Raji (cell line): ENCODE measurements around the gene TNPO3.

Experiments used
- POLR2A ChIP-seq: IDR thresholded peaks from 2 replicates; pipeline ENCODE4 v1.6.1; 2011; ENCODE audit warnings: low read depth, low read length, control low read depth; ENCODE audit not compliant: insufficient read depth

Gene TNPO3

DNA sequence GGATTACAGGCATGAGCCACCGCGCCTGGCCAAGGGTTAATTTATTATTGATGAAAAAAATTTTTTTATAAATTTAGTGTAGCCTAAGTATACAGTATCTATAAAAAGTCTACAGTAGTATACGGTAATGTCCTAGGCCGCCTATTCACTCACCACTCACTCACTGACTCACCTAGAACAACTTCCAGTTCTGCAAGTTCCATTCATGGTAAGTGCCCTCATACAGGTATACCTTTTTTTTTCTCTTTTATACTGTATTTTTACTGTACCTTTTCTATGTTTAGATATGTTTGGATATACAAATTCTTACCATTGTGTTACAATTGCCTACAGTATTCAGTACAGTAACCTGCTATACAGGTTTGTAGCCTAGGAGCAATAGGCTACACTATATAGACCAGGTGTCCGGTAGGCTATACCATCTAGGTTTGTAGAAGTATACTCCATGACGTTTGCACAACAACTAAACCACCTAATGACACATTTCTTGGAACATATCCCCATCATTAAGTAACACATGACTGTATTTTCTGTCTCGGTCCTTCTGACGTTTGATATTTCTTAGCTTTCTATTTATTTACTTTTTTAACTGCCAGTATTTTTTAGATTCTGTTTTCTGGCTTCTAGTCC lies 93.8 kb downstream of the TNPO3 start:
- no peak for TF ChIP-seq POLR2A

DNA sequence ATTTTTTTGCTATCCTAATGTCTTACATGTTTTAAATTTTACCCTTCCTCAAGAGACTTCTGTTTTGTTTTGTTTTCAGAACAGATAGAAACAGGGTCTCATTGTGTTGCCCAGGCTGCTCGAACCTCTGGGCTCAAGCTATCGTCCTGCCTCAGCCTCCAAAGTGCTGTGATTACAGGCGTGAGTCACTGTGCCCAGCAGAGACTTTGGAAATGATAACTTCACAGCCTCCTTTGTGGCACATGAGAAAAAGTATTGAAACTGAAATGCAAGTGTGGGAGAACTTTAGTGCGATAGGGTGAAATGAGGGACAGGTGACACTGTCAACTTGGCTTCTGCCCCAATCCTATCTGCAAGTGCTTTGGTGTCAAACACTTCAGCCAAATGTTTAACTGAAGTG lies 95.6 kb downstream of the TNPO3 start:
- TF ChIP-seq POLR2A = no peak

DNA sequence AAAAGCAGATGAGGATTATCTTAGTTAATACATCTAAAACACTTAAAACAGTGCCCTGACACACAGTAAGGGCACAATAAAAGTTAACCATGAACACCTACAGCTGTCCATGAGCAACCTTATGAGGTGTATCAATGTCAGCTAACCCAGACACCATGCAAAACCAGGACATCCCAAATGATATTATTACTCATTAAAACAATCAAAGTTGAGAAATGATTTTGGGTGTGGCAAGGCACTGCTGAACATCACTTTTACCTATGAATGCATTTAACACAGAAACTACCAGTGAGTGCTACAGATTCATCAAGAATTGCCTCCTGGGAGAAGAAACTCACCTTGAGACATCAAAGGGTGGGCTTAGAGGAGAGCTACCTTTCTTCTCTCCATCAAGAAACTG lies 98.9 kb downstream of the TNPO3 start:
- no peak for TF ChIP-seq POLR2A

DNA sequence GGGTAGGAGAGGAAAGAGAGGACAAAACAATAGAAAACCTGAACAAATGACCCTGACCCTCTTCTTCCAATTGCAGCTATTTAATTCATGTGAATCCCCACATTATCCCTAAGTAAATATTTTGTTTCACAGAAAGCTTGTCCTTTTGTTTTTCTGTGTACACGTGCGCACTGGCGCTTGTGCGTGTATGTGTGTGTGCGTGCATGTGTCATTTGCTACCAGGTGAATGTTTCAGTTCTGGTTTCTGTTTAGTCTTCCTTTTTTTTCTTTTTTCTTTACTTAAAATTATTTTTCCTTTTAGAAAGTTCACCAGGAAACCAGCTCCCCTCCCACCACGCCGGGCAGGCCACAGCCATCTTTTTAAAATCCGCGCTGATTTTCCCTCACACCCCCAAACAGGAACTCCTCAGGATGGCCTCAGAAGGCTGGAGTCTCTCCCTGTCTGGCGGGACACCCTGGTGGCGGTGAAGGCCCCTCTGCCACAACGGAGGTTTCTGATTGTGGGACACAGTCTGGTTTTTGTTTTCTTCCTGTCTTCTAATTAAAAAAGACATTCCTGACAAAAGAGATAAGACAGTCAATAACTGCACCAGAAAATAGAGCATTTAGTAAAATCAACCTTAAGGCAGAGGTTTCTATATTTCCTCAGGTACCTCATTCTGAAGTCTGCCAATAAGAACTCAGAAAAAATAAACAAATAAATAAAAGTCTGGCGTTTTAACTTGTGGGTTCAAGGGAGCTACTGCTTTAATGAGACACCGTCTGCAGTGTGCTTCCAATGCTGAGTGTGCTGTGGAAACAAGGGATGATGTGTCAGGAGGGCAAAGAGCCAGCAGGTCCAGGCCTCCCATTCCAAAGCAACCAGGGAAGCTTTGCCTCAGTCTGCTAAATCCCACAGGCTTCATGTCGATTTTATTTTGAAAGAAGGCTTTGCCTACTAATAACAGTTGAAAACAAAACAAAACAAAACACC lies 99.8 kb downstream of the TNPO3 start:
- TF ChIP-seq POLR2A = no peak

DNA sequence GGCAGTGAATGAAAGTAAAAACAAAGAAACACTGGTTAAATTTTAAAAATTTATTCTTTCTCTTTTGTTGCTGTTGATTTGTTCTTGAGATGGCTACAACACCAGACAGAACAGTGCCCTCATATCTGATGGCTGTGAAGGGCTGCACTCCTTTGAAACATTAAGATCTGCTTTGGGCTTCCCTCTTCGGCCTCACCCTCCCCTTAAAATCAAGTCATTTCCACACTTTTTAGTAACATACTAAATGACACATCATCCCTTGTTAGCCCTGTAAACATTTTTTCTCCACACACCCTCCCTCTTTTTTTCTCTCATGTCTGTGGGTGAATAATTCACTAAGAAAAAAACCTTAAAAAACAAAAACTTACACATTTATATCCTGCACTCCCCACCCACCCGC lies 100.8 kb downstream of the TNPO3 start:
- no peak for TF ChIP-seq POLR2A

- TF ChIP-seq POLR2A = no peak
Observed at GRCh38 chr7:128951296-128951695, 103.6 kb downstream of the TNPO3 start.

DNA sequence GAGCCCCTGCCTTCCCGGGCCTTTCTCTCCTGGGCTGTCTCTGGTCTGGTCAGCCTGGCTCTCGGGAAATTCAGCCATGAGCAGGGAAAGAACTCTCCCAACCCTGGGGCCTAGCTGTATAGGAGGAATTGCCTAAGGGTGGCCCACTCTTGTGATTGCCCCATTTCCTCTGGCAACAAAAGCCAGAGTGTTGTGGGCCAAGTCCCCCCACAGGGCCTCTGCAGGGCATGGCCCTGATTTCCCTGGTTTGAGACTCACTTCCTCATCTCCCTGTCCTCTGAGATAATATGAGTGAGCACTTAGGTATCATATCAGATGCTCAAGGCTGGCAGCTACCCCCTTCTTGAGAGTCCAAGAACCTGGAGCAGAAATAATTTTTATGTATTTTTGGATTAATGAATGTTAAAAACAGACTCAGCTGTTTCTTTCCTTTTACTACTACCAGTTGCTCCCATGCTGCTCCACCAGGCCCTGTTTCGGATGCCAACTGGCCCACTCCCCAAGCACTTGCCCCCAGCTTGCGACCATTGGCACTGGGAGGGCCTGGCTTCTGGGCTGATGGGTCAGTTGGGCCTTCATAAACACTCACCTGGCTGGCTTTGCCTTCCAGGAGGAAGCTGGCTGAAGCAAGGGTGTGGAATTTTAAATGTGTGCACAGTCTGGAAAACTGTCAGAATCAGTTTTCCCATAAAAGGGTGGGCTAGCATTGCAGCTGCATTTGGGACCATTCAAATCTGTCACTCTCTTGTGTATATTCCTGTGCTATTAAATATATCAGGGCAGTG lies 105.7 kb downstream of the TNPO3 start:
- TF ChIP-seq POLR2A = no peak

- TF ChIP-seq POLR2A = no peak
Observed at GRCh38 chr7:128948312-128948973, 106.5 kb downstream of the TNPO3 start.

GRCh38 chr7:128947854-128948253 lies 107.1 kb downstream of the TNPO3 start:
- TF ChIP-seq POLR2A = no peak

- no peak for TF ChIP-seq POLR2A
Observed at GRCh38 chr7:128946936-128947830, 107.7 kb downstream of the TNPO3 start.

DNA sequence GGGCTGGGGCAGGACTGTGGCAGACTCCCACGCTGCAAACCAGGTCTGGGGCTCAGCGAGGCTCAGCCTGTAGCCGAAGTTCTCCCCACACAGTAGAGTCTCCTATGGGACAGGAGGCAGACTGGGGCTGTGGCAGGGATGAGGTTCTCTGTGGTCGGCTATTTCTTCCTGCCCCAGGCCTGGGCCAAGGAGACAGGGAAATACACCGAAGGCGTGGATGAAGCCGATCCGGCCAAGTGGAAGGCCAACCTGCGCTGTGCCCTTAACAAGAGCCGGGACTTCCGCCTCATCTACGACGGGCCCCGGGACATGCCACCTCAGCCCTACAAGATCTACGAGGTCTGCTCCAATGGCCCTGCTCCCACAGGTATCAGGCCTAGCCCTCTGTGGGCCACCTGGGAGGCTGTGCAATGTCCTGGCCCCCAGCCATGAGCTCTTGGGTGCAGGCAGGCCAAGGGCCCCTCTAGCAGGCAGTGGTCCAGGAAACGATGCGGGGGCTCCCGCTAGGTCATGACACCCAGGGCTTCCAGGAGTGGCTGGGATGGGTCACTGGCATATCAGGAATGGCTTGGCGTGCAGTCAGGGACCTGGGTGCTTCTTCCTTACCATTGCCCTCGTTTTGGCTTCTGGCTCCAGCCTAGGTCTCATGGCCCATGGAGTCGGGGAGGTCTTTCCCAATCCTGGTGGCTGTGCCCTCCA lies 109.1 kb downstream of the TNPO3 start:
- no peak for TF ChIP-seq POLR2A

DNA sequence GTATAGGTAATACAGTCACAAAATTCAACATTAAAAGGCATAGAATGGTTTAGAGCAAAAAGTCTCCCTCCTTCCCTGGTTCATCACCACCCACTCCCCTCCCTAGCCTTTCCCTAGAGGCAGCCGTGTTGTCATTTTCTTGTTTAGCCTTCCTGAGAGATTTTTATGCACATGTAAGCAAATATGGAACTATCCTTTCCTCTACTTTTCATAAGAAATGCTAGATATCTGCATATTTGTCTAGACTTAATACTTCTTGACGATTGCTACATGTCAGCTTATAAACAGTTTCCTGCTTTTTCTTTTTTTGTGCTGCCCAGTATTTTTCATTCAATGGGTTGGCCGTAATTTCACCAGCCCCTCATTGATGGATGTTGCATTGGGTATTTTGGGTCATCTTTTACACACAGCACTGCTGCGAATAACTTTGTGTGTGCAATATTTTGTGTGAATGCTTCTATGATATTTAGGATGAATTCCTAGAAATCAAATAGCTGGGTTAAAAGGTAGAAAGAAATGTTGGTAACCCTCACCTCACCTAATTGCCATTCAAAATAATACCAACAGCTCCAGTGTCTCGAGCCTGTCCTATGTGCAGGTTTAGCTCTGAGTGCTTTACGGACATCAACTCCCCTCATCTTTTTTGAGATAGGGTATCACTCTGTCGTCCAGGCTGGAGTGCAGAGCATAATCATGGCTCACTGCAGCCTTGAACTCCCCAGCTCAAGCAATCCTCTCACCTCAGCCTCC lies 110.2 kb downstream of the TNPO3 start:
- no peak for TF ChIP-seq POLR2A
